CD14-positive monocyte (primary cell): Measurements from ENCODE around the gene RNF187. TPM values are rescaled to one million over a fixed set of nuclear protein-coding genes. Genes with fewer than 3 reads are reported as not detected.

ENCODE experiments used
- DNase-seq, 3 donors: peaks; one replicate each; pipeline ENCODE4 v3.0.0-alpha.2; 2011 to 2022
- H2AFZ ChIP-seq: 2 replicates; pipeline ENCODE4 v1.6.0; 2012; ENCODE audit warnings: mild to moderate bottlenecking, low read depth, low read length, inconsistent platforms; ENCODE audit not compliant: insufficient read depth, poor library complexity, severe bottlenecking
- H3K27ac ChIP-seq, 2 donors: 1 replicate in 1 of 2; 2 replicates in 1 of 2; pipeline ENCODE4 v1.5.1; 2012 to 2013; ENCODE audit warnings: low read length in 2 of 2, control low read depth in 1 of 2, inconsistent platforms in 1 of 2, low read depth in 1 of 2, mild to moderate bottlenecking in 1 of 2
- H3K27me3 ChIP-seq, 2 donors: one replicate each; pipeline versions ENCODE4 v1.6.0 to v1.6.1; 2011 to 2013; ENCODE audit warnings: low read length in 2 of 2; ENCODE audit not compliant: control insufficient read depth in 2 of 2, insufficient read depth in 2 of 2
- H3K36me3 ChIP-seq, 2 donors: replicated peaks in 1 of 2; 1 replicate in 1 of 2; 2 replicates in 1 of 2; pipeline versions ENCODE4 v1.5.1 to v1.6.1; 2012 to 2013; ENCODE audit warnings: low read length in 2 of 2, control low read depth in 1 of 2, inconsistent platforms in 1 of 2, mild to moderate bottlenecking in 1 of 2; ENCODE audit not compliant: insufficient read depth in 2 of 2, control insufficient read depth in 1 of 2
- H3K4me1 ChIP-seq, 2 donors: 1 replicate in 1 of 2; 2 replicates in 1 of 2; pipeline versions ENCODE4 v1.5.1 to v1.6.1; 2012 to 2013; ENCODE audit warnings: low read length in 2 of 2, control low read depth in 1 of 2, inconsistent platforms in 1 of 2, mild to moderate bottlenecking in 1 of 2, moderate library complexity in 1 of 2; ENCODE audit not compliant: insufficient read depth in 2 of 2, control insufficient read depth in 1 of 2
- H3K4me2 ChIP-seq: replicated peaks from 2 replicates; pipeline ENCODE3; 2012; ENCODE audit warnings: low read length, moderate library complexity, mild to moderate bottlenecking; ENCODE audit not compliant: poor library complexity, severe bottlenecking; ENCODE audit errors: extremely low read depth
- H3K4me3 ChIP-seq, 3 experiments: fragments of 200-600 bp in 1 of 3; sonication (generic) in 1 of 3; replicated peaks in 1 of 3; 1 replicate in 2 of 3; 2 replicates in 1 of 3; pipeline ENCODE4 v1.5.1; 2011 to 2013; ENCODE audit warnings: low read length in 3 of 3, mild to moderate bottlenecking in 3 of 3, control low read depth in 2 of 3, low read depth in 2 of 3, inconsistent platforms in 1 of 3, moderate library complexity in 1 of 3
- H3K79me2 ChIP-seq: 2 replicates; pipeline ENCODE4 v1.6.0; 2012; ENCODE audit warnings: mild to moderate bottlenecking, control low read depth, inconsistent platforms, low read length, moderate library complexity; ENCODE audit not compliant: insufficient read depth
- H3K9ac ChIP-seq: 2 replicates; pipeline ENCODE4 v1.6.0; 2017; ENCODE audit warnings: low read length, mild to moderate bottlenecking; ENCODE audit not compliant: insufficient read depth, poor library complexity, severe bottlenecking
- H3K9me3 ChIP-seq, 2 donors: replicated peaks in 1 of 2; 1 replicate in 1 of 2; 2 replicates in 1 of 2; pipeline versions ENCODE4 v1.5.1 to v1.6.1; 2012 to 2013; ENCODE audit warnings: low read length in 2 of 2, control low read depth in 1 of 2; ENCODE audit not compliant: control insufficient read depth in 1 of 2, insufficient read depth in 1 of 2
- H4K20me1 ChIP-seq: 2 replicates; pipeline ENCODE4 v1.6.0; 2012; ENCODE audit warnings: mild to moderate bottlenecking, low read length, control low read depth, moderate library complexity; ENCODE audit not compliant: insufficient read depth
- H3K27ac Mint-ChIP-seq, 7 donors: one replicate each; pipeline ENCODE4 v1.8.0; 2020; ENCODE audit warnings: mild to moderate bottlenecking in 7 of 7, mixed read lengths in 7 of 7, moderate library complexity in 6 of 7, inconsistent platforms in 2 of 7
- H3K27me3 Mint-ChIP-seq, 3 donors: one replicate each; pipeline ENCODE4 v1.8.0; 2021 to 2022; ENCODE audit warnings: low read depth in 3 of 3, mild to moderate bottlenecking in 3 of 3, mixed read lengths in 3 of 3, moderate library complexity in 3 of 3, inconsistent platforms in 1 of 3
- H3K36me3 Mint-ChIP-seq, 2 donors: one replicate each; pipeline ENCODE4 v1.8.0; 2020; ENCODE audit warnings: mixed read lengths in 2 of 2, inconsistent platforms in 1 of 2, mild to moderate bottlenecking in 1 of 2
- H3K4me1 Mint-ChIP-seq: one replicate; pipeline ENCODE4 v1.8.0; 2020; ENCODE audit warnings: mild to moderate bottlenecking, mixed read lengths
- H3K4me3 Mint-ChIP-seq, 2 donors: one replicate each; pipeline ENCODE4 v1.8.0; 2020; ENCODE audit warnings: mild to moderate bottlenecking in 2 of 2, mixed read lengths in 2 of 2, moderate library complexity in 1 of 2
- H3K9me3 Mint-ChIP-seq, 7 donors: one replicate each; pipeline ENCODE4 v1.8.0; 2020 to 2022; ENCODE audit warnings: mixed read lengths in 7 of 7, mild to moderate bottlenecking in 6 of 7, moderate library complexity in 6 of 7, inconsistent platforms in 2 of 7
- WGBS: methylation state at CpG from one replicate; pipeline ENCODE4 v1.1.5; 2013; ENCODE audit warnings: missing lambda C conversion rate; ENCODE audit not compliant: insufficient coverage; 5-methylcytosine and 5-hydroxymethylcytosine counted together
- intact Hi-C, 2 donors: fragments of 100-400 bp; cut with micrococcal nuclease; formaldehyde crosslinking; loops; one replicate each; pipeline versions ENCODE4 v1.15.0 to v1.15.1; 2023
- polyA plus RNA-seq, 3 donors: library from polyadenylated mRNA; depleted of rRNA in 1 of 3; unstranded in 2 of 3; stranded (reverse) in 1 of 3; fragments of 300-500 nt in 2 of 3; fragments of >200 nt in 1 of 3; fragmentation: Illumina TruSeq in 2 of 3; gene quantifications; 1 replicate in 2 of 3; 2 replicates in 1 of 3; pipeline ENCODE4 v1.2.3, GENCODE V29; 2012 to 2021
- TF ChIP-seq, protein P1 (sequence below): fragments of 200-600 bp; IDR thresholded peaks from one replicate; pipeline ENCODE4 v1.8.0; 2022; ENCODE audit warnings: antibody characterized with exemption, mild to moderate bottlenecking

RNF187 gene
- polyA plus RNA-seq, 3 donors: 5.9 to 27.6 (median 24.6) TPM

- H3K4me1 ChIP-seq: peaks cover 17 to 20% of the 10 kb centered on the region in 2 donors
- H3K27ac ChIP-seq: peak overlapping the region in 1 of 2 donors; percentile 65
- H3K4me2 ChIP-seq: peak overlapping the region; percentile 74
- Mint-ChIP-seq H3K4me1 (peaks cover 24% of the 10 kb centered on the region), H3K27me3 (peaks cover 1 to 6% (median 6%) of the 10 kb centered on the region in 3 donors), H3K36me3 (peaks cover 15 to 22% of the 10 kb centered on the region in 2 donors), H3K27ac (peak overlapping the region; percentile 58 to 86 (median 65)), H3K4me3 (peak overlapping the region; percentile 76 to 88), H3K9me3 (peaks cover 0 to 1% (median 0%) of the 10 kb centered on the region in 7 donors)
- 27% methylated on average over 4 of the region's 8 CpGs for WGBS
- peaks cover 13 to 21% of the 10 kb centered on the region in 2 donors for H3K36me3 ChIP-seq
- intact Hi-C loops: no loop called here
- H2AFZ ChIP-seq: peak overlapping the region; percentile 65
- TF ChIP-seq, protein P1, sequence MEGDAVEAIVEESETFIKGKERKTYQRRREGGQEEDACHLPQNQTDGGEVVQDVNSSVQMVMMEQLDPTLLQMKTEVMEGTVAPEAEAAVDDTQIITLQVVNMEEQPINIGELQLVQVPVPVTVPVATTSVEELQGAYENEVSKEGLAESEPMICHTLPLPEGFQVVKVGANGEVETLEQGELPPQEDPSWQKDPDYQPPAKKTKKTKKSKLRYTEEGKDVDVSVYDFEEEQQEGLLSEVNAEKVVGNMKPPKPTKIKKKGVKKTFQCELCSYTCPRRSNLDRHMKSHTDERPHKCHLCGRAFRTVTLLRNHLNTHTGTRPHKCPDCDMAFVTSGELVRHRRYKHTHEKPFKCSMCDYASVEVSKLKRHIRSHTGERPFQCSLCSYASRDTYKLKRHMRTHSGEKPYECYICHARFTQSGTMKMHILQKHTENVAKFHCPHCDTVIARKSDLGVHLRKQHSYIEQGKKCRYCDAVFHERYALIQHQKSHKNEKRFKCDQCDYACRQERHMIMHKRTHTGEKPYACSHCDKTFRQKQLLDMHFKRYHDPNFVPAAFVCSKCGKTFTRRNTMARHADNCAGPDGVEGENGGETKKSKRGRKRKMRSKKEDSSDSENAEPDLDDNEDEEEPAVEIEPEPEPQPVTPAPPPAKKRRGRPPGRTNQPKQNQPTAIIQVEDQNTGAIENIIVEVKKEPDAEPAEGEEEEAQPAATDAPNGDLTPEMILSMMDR: no peak
- H3K27me3 ChIP-seq: no peaks in the 10 kb centered on the region
- no peaks in the 10 kb centered on the region for H3K9me3 ChIP-seq
- H3K4me3 ChIP-seq: peak overlapping the region; percentile 37 to 77 (median 75)
- H3K79me2 ChIP-seq: no peaks in the 10 kb centered on the region
- no peak overlapping the region for H3K9ac ChIP-seq
- peak; percentile 21 to 32 (median 31) for DNase-seq
- no peaks in the 10 kb centered on the region for H4K20me1 ChIP-seq
Measured at GRCh38 chr1:228500143-228500734, 13.1 kb downstream of the RNF187 start.

GRCh38 chr1:228500901-228501871 lies 14.0 kb downstream of the RNF187 start:
- DNase-seq: peak; percentile 78 to 85 (median 85)
- peak overlapping the region; percentile 78 for H2AFZ ChIP-seq
- intact Hi-C loops: no loop called here
- no peaks in the 10 kb centered on the region for H4K20me1 ChIP-seq
- peaks cover 31% of the 10 kb centered on the region for H3K4me1 Mint-ChIP-seq
- H3K9ac ChIP-seq: no peak overlapping the region
- H3K4me3 ChIP-seq: peak overlapping the region in 2 of 3 experiments; percentile 6 to 75
- no peaks in the 10 kb centered on the region for H3K79me2 ChIP-seq
- H3K4me3 Mint-ChIP-seq: peak overlapping the region; percentile 76 to 88
- TF ChIP-seq, protein P1: peak; percentile 94
- peaks cover 4 to 7% (median 6%) of the 10 kb centered on the region in 3 donors for H3K27me3 Mint-ChIP-seq
- H3K36me3 ChIP-seq: peaks cover 6 to 11% of the 10 kb centered on the region in 2 donors
- H3K9me3 ChIP-seq: no peaks in the 10 kb centered on the region
- WGBS: 30% methylated on average over 14 of the region's 23 CpGs
- H3K9me3 Mint-ChIP-seq: peaks cover 0 to 8% (median 0%) of the 10 kb centered on the region in 7 donors
- no peaks in the 10 kb centered on the region for H3K27me3 ChIP-seq
- H3K27ac ChIP-seq: no peak overlapping the region
- H3K4me1 ChIP-seq: peaks cover 17 to 20% of the 10 kb centered on the region in 2 donors
- H3K36me3 Mint-ChIP-seq: peaks cover 12 to 13% of the 10 kb centered on the region in 2 donors
- H3K27ac Mint-ChIP-seq: peak overlapping the region in 4 of 7 donors; percentile 11 to 86 (median 67)
- peak overlapping the region; percentile 74 for H3K4me2 ChIP-seq
